IMR-90 (cell line): Measurements from ENCODE around the gene LRRC8E.

Experiments
- CTCF ChIP-seq: conservative IDR thresholded peaks from 2 replicates; pipeline ENCODE4 v1.5.1; 2012; ENCODE audit warnings: mild to moderate bottlenecking, low read depth, low read length, improper control_type of control experiment
- NFE2L2 ChIP-seq: fragments of 150-350 bp; IDR thresholded peaks from 2 replicates; pipeline ENCODE4 v1.6.1; 2016; ENCODE audit warnings: low read depth, mild to moderate bottlenecking, low read length
- RCOR1 ChIP-seq: IDR thresholded peaks from 2 replicates; pipeline ENCODE4 v1.6.1; 2012; ENCODE audit warnings: mild to moderate bottlenecking, low read length, improper control_type of control experiment; ENCODE audit not compliant: insufficient replicate concordance

GRCh38 chr19:7888826-7889217, 512 bp downstream of the LRRC8E start:
- TF ChIP-seq CTCF (no peak), NFE2L2 (no peak), RCOR1 (no peak)
